CD8-positive, alpha-beta memory T cell (primary cell): ENCODE data around the gene LIM2. TPM values are rescaled to one million over a fixed set of nuclear protein-coding genes. Genes with fewer than 3 reads are reported as not detected.

Source experiments
- CTCF ChIA-PET: fragments of 350-600 bp; sonication (Branson Sonifier 250); formaldehyde crosslinking; loops from one replicate; lab custom pipeline; 2021; ENCODE audit warnings: antibody characterized with exemption; lab: Charles Lee
- POLR2A ChIA-PET: fragments of 350-600 bp; sonication (Branson Sonifier 250); formaldehyde crosslinking; loops from one replicate; lab custom pipeline; 2021; ENCODE audit warnings: antibody characterized with exemption; lab: Charles Lee
- DNase-seq, 5 donors: peaks; one replicate each; pipeline versions ENCODE4 v3.0.0 to v3.0.0-alpha.2; 2020 to 2022; ENCODE audit warnings: mixed read lengths in 1 of 5
- H3K27ac ChIP-seq: one replicate; pipeline ENCODE4 v1.7.0; 2013; ENCODE audit warnings: low read depth, mild to moderate bottlenecking, low read length, moderate library complexity
- H3K27me3 ChIP-seq: 2 replicates; pipeline ENCODE4 v1.7.0; 2013; ENCODE audit warnings: low read length, mild to moderate bottlenecking; ENCODE audit not compliant: insufficient read depth, poor library complexity, severe bottlenecking
- H3K36me3 ChIP-seq: 2 replicates; pipeline ENCODE4 v1.7.0; 2013; ENCODE audit warnings: mild to moderate bottlenecking, low read length, moderate library complexity; ENCODE audit not compliant: insufficient read depth
- H3K4me1 ChIP-seq: 2 replicates; pipeline ENCODE4 v1.7.0; 2013; ENCODE audit warnings: mild to moderate bottlenecking, low read length, moderate library complexity; ENCODE audit not compliant: insufficient read depth
- H3K4me3 ChIP-seq: 2 replicates; pipeline ENCODE4 v1.7.0; 2013; ENCODE audit warnings: mild to moderate bottlenecking, low read length
- H3K9me3 ChIP-seq: 2 replicates; pipeline ENCODE4 v1.7.0; 2013; ENCODE audit warnings: mild to moderate bottlenecking, low read length
- H3K27ac Mint-ChIP-seq, 8 donors: one replicate each; pipeline ENCODE4 v1.8.0; 2020 to 2021; ENCODE audit warnings: mixed read lengths in 8 of 8, mild to moderate bottlenecking in 6 of 8, inconsistent platforms in 3 of 8, moderate library complexity in 3 of 8
- H3K27me3 Mint-ChIP-seq, 2 donors: one replicate each; pipeline ENCODE4 v1.8.0; 2020 to 2021; ENCODE audit warnings: mixed read lengths in 2 of 2, mild to moderate bottlenecking in 1 of 2, moderate library complexity in 1 of 2
- H3K36me3 Mint-ChIP-seq, 3 donors: one replicate each; pipeline ENCODE4 v1.8.0; 2020 to 2021; ENCODE audit warnings: mixed read lengths in 3 of 3, inconsistent platforms in 1 of 3, mild to moderate bottlenecking in 1 of 3
- H3K4me1 Mint-ChIP-seq, 3 donors: one replicate each; pipeline ENCODE4 v1.8.0; 2020 to 2021; ENCODE audit warnings: mixed read lengths in 3 of 3, inconsistent platforms in 1 of 3, mild to moderate bottlenecking in 1 of 3
- H3K4me3 Mint-ChIP-seq, 7 donors: one replicate each; pipeline ENCODE4 v1.8.0; 2020 to 2021; ENCODE audit warnings: mixed read lengths in 7 of 7, mild to moderate bottlenecking in 6 of 7, moderate library complexity in 4 of 7, inconsistent platforms in 2 of 7
- H3K9me3 Mint-ChIP-seq, 5 donors: one replicate each; pipeline ENCODE4 v1.8.0; 2020 to 2022; ENCODE audit warnings: mixed read lengths in 5 of 5, mild to moderate bottlenecking in 3 of 5, moderate library complexity in 2 of 5, inconsistent platforms in 1 of 5
- polyA plus RNA-seq: library from polyadenylated mRNA; unstranded; fragments of 300-500 nt; fragmentation: Illumina TruSeq; gene quantifications from one replicate; pipeline ENCODE4 v1.2.3, GENCODE V29; 2021
- total RNA-seq, 2 experiments: library from RNA; stranded (reverse); gene quantifications; one replicate each; pipeline ENCODE4 v1.2.3, GENCODE V29; 2021

Gene LIM2
- total and polyA plus RNA-seq, 3 experiments from 2014 or later, result 0.38 to 0.93 (median 0.66) TPM

DNA sequence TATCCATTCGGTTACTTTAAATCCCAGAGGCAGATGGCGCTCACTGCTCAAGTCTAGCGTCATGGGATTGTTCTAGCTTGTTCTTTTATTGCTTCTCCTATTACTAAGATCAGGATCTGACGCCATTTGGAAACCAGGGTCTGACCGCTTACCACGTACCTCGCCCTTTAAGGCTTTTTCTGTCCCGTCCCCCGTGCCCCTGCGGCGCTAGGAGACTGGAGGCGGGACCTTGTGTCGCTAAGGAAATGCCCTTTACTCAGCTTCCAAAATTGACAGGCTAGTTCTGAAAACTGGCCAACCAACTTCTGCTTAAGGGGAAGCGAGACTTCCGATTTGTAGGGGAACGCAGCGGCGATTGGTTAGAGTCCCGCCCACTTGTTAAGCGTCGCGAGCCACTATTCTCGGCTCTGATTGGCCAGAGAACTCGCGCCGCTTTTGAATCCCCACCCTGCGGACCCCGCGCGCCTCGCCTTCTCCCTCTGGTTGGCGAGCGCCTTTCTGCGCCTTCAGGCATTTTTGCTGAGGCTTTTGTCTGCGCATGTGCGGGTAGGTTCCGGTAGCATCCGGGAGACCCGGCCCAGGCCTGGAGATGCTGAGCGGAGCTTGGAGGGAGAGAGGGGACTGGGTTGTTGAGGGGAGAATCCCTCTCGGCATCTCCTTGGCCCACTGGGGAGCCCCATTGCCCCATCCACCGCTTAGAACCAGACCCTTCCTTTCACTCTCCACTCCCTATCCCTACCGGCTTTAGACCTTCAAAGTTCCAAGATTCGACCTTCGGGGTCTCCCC, 6.5 kb upstream of the LIM2 start:
- H3K9me3 Mint-ChIP-seq, result no peaks in the 10 kb centered on the region
- Histone ChIP-seq H3K9me3 (no peaks in the 10 kb centered on the region), H3K27ac (peak overlapping the region; percentile 78), H3K4me3 (peak overlapping the region; percentile 70), H3K4me1 (peaks cover 17% of the 10 kb centered on the region), H3K27me3 (no peaks in the 10 kb centered on the region), H3K36me3 (no peaks in the 10 kb centered on the region)
- H3K4me3 Mint-ChIP-seq, result peak overlapping the region; percentile 80 to 90 (median 85)
- peaks cover 45 to 53% (median 48%) of the 10 kb centered on the region in 3 donors for H3K4me1 Mint-ChIP-seq
- H3K36me3 Mint-ChIP-seq, result no peaks in the 10 kb centered on the region
- ChIA-PET POLR2A (interaction anchor here (0.7 to 3.2 kb wide), 4 partner anchors 13 to 26 kb away, joined by 3 to 18 read pairs (median 10); partner anchors contain the start of genes CLDND2 and NKG7), CTCF (interaction anchor here (0.9 to 3.3 kb wide), 5 partner anchors 9 to 53 kb away, joined by 3 to 10 read pairs (median 4); partner anchors contain the start of genes NKG7 and VSIG10L)
- peak; percentile 85 to 91 (median 85) for DNase-seq
- peak overlapping the region; percentile 86 to 98 (median 94) for H3K27ac Mint-ChIP-seq
- peaks cover 0 to 2% of the 10 kb centered on the region in 2 donors for H3K27me3 Mint-ChIP-seq

DNA sequence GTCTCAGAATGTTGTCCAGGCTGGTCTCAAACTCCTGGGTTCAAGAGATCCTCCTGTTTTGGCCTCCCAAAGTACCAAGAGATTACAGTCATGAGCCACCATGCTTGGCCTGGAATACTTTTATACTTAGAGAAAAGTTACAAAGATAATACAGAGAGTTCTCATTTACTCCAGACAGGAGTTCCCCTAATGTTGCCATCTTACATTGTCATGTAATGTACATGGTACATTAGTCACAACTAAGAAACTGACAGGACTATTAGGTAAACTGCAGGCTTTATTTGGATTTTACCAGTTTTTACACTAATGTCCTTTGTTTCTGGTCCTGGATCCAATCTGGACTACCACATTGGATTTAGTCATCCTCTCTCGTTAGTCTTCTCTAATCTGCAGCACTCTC, 4.9 kb upstream of the LIM2 start:
- Histone ChIP-seq H3K36me3 (no peaks in the 10 kb centered on the region), H3K4me1 (peaks cover 18% of the 10 kb centered on the region), H3K27ac (no peak overlapping the region), H3K4me3 (no peak overlapping the region), H3K27me3 (no peaks in the 10 kb centered on the region), H3K9me3 (no peaks in the 10 kb centered on the region)
- Mint-ChIP-seq H3K9me3 (no peaks in the 10 kb centered on the region), H3K4me3 (peak overlapping the region in 5 of 7 donors; percentile 38 to 57 (median 40)), H3K36me3 (no peaks in the 10 kb centered on the region), H3K27ac (peak overlapping the region in 3 of 8 donors; percentile 63 to 79 (median 74)), H3K4me1 (peaks cover 49 to 54% (median 53%) of the 10 kb centered on the region in 3 donors), H3K27me3 (peaks cover 0 to 2% of the 10 kb centered on the region in 2 donors)
- ChIA-PET POLR2A (no interaction called here), CTCF (no interaction called here)
- DNase-seq, result no peak

DNA sequence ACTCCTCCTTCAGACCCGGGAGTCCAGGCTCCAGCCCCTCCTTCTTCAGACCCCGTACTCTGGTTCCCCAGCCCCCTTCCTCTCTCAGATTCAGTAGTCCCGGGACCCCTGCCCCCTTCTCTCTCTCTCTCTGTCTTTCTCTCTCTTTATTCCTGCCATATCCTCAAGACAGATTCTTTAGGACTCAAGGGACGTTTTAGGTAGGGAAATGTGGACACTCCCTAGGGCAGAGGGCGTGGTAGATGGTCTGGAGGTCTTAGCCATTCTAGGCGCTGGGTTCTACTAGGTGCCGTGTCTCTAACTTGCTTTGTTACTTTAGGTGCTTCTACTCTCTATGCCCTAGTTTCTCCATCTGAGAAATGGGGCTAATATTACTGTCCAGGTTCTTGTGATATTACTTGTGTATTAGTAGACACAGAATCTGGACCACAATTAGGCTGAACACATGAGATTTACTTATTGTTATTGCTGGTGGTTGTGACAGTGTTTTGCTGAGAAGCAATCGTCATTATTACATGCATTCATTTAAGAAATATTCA, 3.4 kb upstream of the LIM2 start:
- no peaks in the 10 kb centered on the region for H3K9me3 Mint-ChIP-seq
- peaks cover 0 to 2% of the 10 kb centered on the region in 2 donors for H3K27me3 Mint-ChIP-seq
- CTCF ChIA-PET, result no interaction called here
- H3K27ac Mint-ChIP-seq, result peak overlapping the region in 5 of 8 donors; percentile 10 to 79 (median 61)
- Histone ChIP-seq H3K4me1 (peaks cover 29% of the 10 kb centered on the region), H3K4me3 (no peak overlapping the region), H3K27me3 (no peaks in the 10 kb centered on the region), H3K9me3 (no peaks in the 10 kb centered on the region), H3K36me3 (no peaks in the 10 kb centered on the region), H3K27ac (peak overlapping the region; percentile 58)
- DNase-seq, result no peak
- peak overlapping the region in 5 of 7 donors; percentile 1 to 54 (median 27) for H3K4me3 Mint-ChIP-seq
- POLR2A ChIA-PET, result no interaction called here
- H3K4me1 Mint-ChIP-seq, result peaks cover 53 to 62% (median 59%) of the 10 kb centered on the region in 3 donors
- H3K36me3 Mint-ChIP-seq, result no peaks in the 10 kb centered on the region

DNA sequence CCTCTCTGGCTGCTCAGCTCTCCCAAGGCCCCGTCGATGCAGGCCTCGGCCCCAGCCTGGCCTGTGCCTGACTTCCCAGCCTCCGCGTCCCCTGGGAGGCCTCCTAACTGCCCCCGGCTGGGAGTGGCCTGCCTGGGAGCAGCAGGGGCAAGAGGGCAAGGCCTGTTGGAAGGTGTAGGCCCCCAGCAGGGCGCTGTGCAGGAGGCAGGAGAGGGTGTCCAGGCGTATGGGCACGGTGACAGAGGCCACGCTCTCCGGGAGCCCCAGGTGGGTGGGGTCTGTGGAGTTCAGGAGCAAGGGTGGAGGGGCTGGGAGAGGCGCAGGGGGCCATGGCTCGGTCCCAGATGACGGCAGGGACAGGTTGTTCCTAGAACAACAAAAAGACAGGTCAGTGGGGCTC, 1.4 kb upstream of the LIM2 start:
- Mint-ChIP-seq H3K36me3 (no peaks in the 10 kb centered on the region), H3K4me1 (peaks cover 36 to 46% (median 42%) of the 10 kb centered on the region in 3 donors), H3K27ac (peak overlapping the region in 4 of 8 donors; percentile 33 to 78 (median 64)), H3K9me3 (no peaks in the 10 kb centered on the region), H3K4me3 (peak overlapping the region in 4 of 7 donors; percentile 23 to 81 (median 66)), H3K27me3 (no peaks in the 10 kb centered on the region)
- no peak overlapping the region for H3K27ac ChIP-seq
- no peaks in the 10 kb centered on the region for H3K36me3 ChIP-seq
- POLR2A ChIA-PET, result no interaction called here
- CTCF ChIA-PET, result no interaction called here
- H3K4me1 ChIP-seq, result peaks cover 16% of the 10 kb centered on the region
- H3K4me3 ChIP-seq, result no peak overlapping the region
- DNase-seq, result no peak
- no peaks in the 10 kb centered on the region for H3K27me3 ChIP-seq
- H3K9me3 ChIP-seq, result no peaks in the 10 kb centered on the region

DNA sequence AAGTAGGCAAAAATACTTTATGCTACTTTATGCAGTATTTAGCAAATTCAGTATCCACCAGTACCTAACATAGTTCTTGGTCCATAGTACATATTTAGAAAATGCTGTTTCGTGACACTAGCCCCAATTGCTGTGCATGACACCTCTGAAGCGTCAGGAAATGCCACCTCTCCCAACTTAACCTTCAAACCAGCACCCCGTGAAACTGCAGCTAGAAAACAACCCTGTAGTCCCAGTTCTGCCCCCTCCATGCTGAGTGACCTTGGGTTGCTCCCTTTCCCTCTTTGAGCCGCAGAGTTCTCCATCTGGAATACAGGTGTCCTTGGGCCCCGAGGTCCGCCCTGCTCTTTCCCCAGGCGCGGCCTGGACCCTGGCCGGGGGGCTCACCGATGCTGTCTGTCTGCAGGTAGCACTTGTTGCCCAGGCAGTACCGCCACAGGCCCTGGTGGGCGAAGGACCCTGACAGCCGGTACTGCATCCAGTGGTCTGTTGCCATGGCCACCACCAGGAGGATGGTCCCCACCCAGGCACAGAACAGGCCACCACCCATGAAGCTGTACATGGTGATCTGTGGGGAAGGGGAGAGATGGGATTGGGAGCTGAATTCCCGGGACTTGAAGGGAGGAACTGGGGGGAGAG, 773 bp downstream of the LIM2 start:
- CTCF ChIA-PET, result interaction anchor here (1.0 to 1.8 kb wide), 4 partner anchors 9 to 21 kb away, joined by 3 to 5 read pairs (median 3); no protein-coding TSS in a partner anchor
- Mint-ChIP-seq H3K27ac (peak overlapping the region; percentile 17 to 97 (median 88)), H3K9me3 (no peaks in the 10 kb centered on the region), H3K4me3 (peak overlapping the region; percentile 60 to 90 (median 81)), H3K4me1 (peaks cover 31 to 40% (median 35%) of the 10 kb centered on the region in 3 donors), H3K36me3 (no peaks in the 10 kb centered on the region), H3K27me3 (no peaks in the 10 kb centered on the region)
- Histone ChIP-seq H3K27ac (peak overlapping the region; percentile 38), H3K9me3 (no peaks in the 10 kb centered on the region), H3K27me3 (no peaks in the 10 kb centered on the region), H3K36me3 (no peaks in the 10 kb centered on the region), H3K4me3 (peak overlapping the region; percentile 27), H3K4me1 (peaks cover 11% of the 10 kb centered on the region)
- peak in 1 of 5 donors; percentile 28 for DNase-seq
- POLR2A ChIA-PET, result no interaction called here

DNA sequence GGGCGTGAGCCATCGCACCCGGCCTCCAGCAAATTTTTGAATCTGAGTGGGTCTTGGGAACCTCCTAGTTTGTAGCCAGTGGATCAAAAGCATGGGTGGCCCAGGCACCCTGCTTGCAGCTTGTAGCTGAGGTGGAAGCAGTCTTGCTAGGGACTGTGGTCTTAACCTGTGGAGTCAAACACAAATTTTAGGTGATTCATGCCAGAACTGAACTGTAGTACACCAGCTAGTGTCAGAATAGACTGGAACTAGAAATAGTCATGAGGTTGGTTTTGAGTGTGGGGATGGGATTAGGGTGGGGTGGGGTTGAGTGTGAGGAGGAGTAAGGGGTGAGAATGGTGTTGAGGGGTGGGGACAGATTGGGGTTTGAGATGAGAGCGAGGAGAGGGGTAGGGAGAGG, 5.8 kb downstream of the LIM2 start:
- Histone ChIP-seq H3K36me3 (no peaks in the 10 kb centered on the region), H3K27me3 (no peaks in the 10 kb centered on the region), H3K4me1 (peaks cover 7% of the 10 kb centered on the region), H3K4me3 (no peak overlapping the region), H3K27ac (no peak overlapping the region), H3K9me3 (no peaks in the 10 kb centered on the region)
- Mint-ChIP-seq H3K36me3 (no peaks in the 10 kb centered on the region), H3K27me3 (no peaks in the 10 kb centered on the region), H3K4me3 (no peak overlapping the region), H3K9me3 (peaks cover 0 to 3% (median 0%) of the 10 kb centered on the region in 5 donors), H3K27ac (no peak overlapping the region), H3K4me1 (peaks cover 20 to 40% (median 29%) of the 10 kb centered on the region in 3 donors)
- ChIA-PET CTCF (interaction anchor here (0.9 to 1.4 kb wide), 3 partner anchors 10 to 25 kb away, joined by 3 read pairs; partner anchors contain the start of gene CLDND2), POLR2A (interaction anchor here (1.5 kb wide), 1 partner anchor 12 kb away, joined by 3 read pairs; no protein-coding TSS in a partner anchor)
- DNase-seq, result no peak

DNA sequence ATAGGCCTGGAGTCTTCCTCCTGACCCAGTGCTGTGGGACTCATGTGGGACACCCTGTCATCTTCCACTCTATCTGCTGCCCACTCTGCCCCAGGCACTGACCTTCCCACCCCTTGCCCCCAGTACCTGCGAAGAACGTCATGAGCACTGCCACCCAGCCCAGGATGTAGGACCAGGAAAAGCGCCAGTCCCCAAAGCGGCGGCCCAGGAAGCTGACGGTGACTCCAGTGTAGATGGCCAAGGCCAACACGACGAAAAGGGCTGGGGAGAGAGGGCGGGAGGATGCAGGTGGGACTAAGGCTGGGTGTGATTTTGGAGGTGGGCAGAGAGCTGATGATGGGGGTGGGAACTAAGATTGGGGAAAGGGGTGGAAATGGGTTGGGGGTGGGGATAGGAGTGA, 7.4 kb downstream of the LIM2 start:
- H3K27ac Mint-ChIP-seq, result peak overlapping the region in 5 of 8 donors; percentile 13 to 85 (median 37)
- H3K4me1 Mint-ChIP-seq, result peaks cover 32 to 47% (median 40%) of the 10 kb centered on the region in 3 donors
- DNase-seq, result no peak
- peak overlapping the region in 3 of 7 donors; percentile 12 to 47 (median 26) for H3K4me3 Mint-ChIP-seq
- Histone ChIP-seq H3K4me1 (peaks cover 15% of the 10 kb centered on the region), H3K27me3 (no peaks in the 10 kb centered on the region), H3K4me3 (no peak overlapping the region), H3K27ac (no peak overlapping the region), H3K9me3 (no peaks in the 10 kb centered on the region), H3K36me3 (no peaks in the 10 kb centered on the region)
- POLR2A ChIA-PET, result interaction anchor here (1.1 to 1.5 kb wide), 2 partner anchors 10 to 14 kb away, joined by 3 read pairs; no protein-coding TSS in a partner anchor
- no peaks in the 10 kb centered on the region for H3K27me3 Mint-ChIP-seq
- CTCF ChIA-PET, result no interaction called here
- H3K9me3 Mint-ChIP-seq, result peaks cover 0 to 3% (median 0%) of the 10 kb centered on the region in 5 donors
- H3K36me3 Mint-ChIP-seq, result no peaks in the 10 kb centered on the region
